Astrocyte (in vitro differentiated cells and primary cell): ENCODE data around the gene NNT.

Experiments
- EZH2 ChIP-seq: IDR thresholded peaks from 2 replicates; pipeline ENCODE4 v1.6.1; 2012; ENCODE audit warnings: mild to moderate bottlenecking, low read length, inconsistent platforms; ENCODE audit not compliant: insufficient read depth
- TF ChIP-seq, protein P1 (sequence below): IDR thresholded peaks from 2 replicates; pipeline ENCODE4 v1.5.1; 2011; ENCODE audit warnings: low read depth, mild to moderate bottlenecking, inconsistent platforms, low read length, moderate library complexity; ENCODE audit not compliant: insufficient read depth

DNA sequence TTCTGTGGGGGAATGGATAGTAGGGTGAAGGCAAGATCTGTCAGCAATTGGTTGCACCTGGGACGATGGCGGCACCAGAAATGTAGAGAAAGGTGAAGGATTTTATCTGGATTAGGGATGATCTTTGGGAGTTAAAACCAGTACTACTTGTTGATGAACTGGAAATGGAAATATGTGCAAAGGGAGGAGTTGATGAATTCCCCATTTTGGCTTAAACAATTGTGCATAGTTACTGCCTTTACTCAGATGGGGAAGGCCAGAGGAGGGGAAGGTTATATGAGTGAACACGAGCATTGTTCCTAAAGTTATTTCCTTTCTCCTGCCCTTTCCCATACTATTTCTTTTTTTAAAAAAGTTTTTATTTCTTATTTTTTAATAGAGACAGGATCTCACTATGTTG, 19.1 kb downstream of the NNT start:
- TF ChIP-seq, protein P1, sequence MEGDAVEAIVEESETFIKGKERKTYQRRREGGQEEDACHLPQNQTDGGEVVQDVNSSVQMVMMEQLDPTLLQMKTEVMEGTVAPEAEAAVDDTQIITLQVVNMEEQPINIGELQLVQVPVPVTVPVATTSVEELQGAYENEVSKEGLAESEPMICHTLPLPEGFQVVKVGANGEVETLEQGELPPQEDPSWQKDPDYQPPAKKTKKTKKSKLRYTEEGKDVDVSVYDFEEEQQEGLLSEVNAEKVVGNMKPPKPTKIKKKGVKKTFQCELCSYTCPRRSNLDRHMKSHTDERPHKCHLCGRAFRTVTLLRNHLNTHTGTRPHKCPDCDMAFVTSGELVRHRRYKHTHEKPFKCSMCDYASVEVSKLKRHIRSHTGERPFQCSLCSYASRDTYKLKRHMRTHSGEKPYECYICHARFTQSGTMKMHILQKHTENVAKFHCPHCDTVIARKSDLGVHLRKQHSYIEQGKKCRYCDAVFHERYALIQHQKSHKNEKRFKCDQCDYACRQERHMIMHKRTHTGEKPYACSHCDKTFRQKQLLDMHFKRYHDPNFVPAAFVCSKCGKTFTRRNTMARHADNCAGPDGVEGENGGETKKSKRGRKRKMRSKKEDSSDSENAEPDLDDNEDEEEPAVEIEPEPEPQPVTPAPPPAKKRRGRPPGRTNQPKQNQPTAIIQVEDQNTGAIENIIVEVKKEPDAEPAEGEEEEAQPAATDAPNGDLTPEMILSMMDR = no peak
- TF ChIP-seq EZH2 = no peak
